HepG2 (cell line): ENCODE data around the gene KHK. TPM values are rescaled to one million over a fixed set of nuclear protein-coding genes. Genes with fewer than 3 reads are reported as not detected.

ENCODE experiments used
- BCL3 ChIP-seq: sonication (generic); formaldehyde crosslinking; IDR thresholded peaks from 2 replicates; pipeline ENCODE4 v1.5.1; 2020; ENCODE audit warnings: mild to moderate bottlenecking, missing genetic modification reagents, moderate library complexity
- DBP ChIP-seq: sonication (generic); formaldehyde crosslinking; IDR thresholded peaks from 2 replicates; pipeline ENCODE4 v1.4.0; 2020; ENCODE audit warnings: missing genetic modification reagents; ENCODE audit errors: not compliant biosample characterization
- HOMEZ ChIP-seq: IDR thresholded peaks from 2 replicates; pipeline ENCODE4 v1.6.1; 2016; ENCODE audit warnings: low read depth
- IRF9 ChIP-seq: sonication (generic); formaldehyde crosslinking; IDR thresholded peaks from 2 replicates; pipeline ENCODE4 v1.8.0; 2022; ENCODE audit warnings: missing genetic modification reagents, mild to moderate bottlenecking, borderline replicate concordance
- MED1 ChIP-seq: sonication (generic); formaldehyde crosslinking; IDR thresholded peaks from 2 replicates; pipeline ENCODE4 v1.4.0; 2020; ENCODE audit warnings: missing genetic modification reagents
- MEIS2 ChIP-seq: sonication (generic); formaldehyde crosslinking; IDR thresholded peaks from 2 replicates; pipeline ENCODE4 v1.9.0; 2021; ENCODE audit warnings: mild to moderate bottlenecking, missing genetic modification reagents
- NCOR1 ChIP-seq: fragments of 200-600 bp; sonication (generic); IDR thresholded peaks from 2 replicates; pipeline ENCODE4 v1.7.0; 2017; ENCODE audit warnings: antibody characterized with exemption, low read length, borderline replicate concordance
- PRDM10 ChIP-seq: sonication (generic); formaldehyde crosslinking; IDR thresholded peaks from 2 replicates; pipeline ENCODE4 v1.4.0; 2020; ENCODE audit warnings: low read depth, missing genetic modification reagents
- PREB ChIP-seq: sonication (generic); formaldehyde crosslinking; IDR thresholded peaks from 2 replicates; pipeline ENCODE4 v1.4.0; 2020; ENCODE audit warnings: missing genetic modification reagents
- SIN3A ChIP-seq: IDR thresholded peaks from 2 replicates; pipeline ENCODE4 v1.6.1; 2011; ENCODE audit warnings: low read depth, mild to moderate bottlenecking, control low read depth, low read length, borderline replicate concordance
- SP1 ChIP-seq, 2 experiments: fragments of 450-650 bp in 1 of 2; sonication (generic) in 1 of 2; formaldehyde crosslinking in 1 of 2; IDR thresholded peaks; 2 replicates each; pipeline versions ENCODE4 v1.4.0 to v1.6.1; 2016 to 2020; ENCODE audit warnings: missing genetic modification reagents in 1 of 2
- TGIF2 ChIP-seq: IDR thresholded peaks from 2 replicates; pipeline ENCODE4 v1.6.1; 2016; ENCODE audit warnings: control low read depth, missing compliant biosample characterization
- U2AF2 ChIP-seq: fragments of 200-400 bp; formaldehyde crosslinking; IDR thresholded peaks from 2 replicates; pipeline ENCODE4 v1.6.1; 2017; ENCODE audit warnings: low read depth, mild to moderate bottlenecking, low read length
- XRCC5 ChIP-seq: fragments of 200-400 bp; formaldehyde crosslinking; optimal IDR thresholded peaks from 2 replicates; pipeline ENCODE3; 2017; ENCODE audit warnings: mild to moderate bottlenecking, low read length
- ZBTB3 ChIP-seq: sonication (generic); formaldehyde crosslinking; IDR thresholded peaks from 2 replicates; pipeline ENCODE4 v1.4.0; 2020; ENCODE audit warnings: low read depth, mild to moderate bottlenecking, moderate library complexity, missing genetic modification reagents, borderline replicate concordance
- ZNF331 ChIP-seq: sonication (generic); formaldehyde crosslinking; IDR thresholded peaks from 2 replicates; pipeline ENCODE4 v1.4.0; 2020; ENCODE audit warnings: missing genetic modification reagents
- ZNF34 ChIP-seq: sonication (generic); formaldehyde crosslinking; IDR thresholded peaks from 2 replicates; pipeline ENCODE4 v1.4.0; 2020; ENCODE audit warnings: mild to moderate bottlenecking, missing genetic modification reagents, borderline replicate concordance
- ZNF891 ChIP-seq: sonication (generic); formaldehyde crosslinking; IDR thresholded peaks from 2 replicates; pipeline ENCODE4 v1.5.0; 2020; ENCODE audit warnings: mild to moderate bottlenecking, missing genetic modification reagents
- polyA plus RNA-seq, 8 experiments: library from polyadenylated mRNA; depleted of rRNA in 3 of 8; stranded (reverse) in 7 of 8; unstranded in 1 of 8; fragments of >200 nt; fragmentation: Illumina TruSeq in 4 of 8; extraction: Trizol in 4 of 8; gene quantifications; 2 replicates each; pipeline versions ENCODE4 v1.2.1 to v1.2.3, GENCODE V29; 2011 to 2016; ENCODE audit warnings: low read depth in 4 of 8, missing spikeins in 1 of 8, mixed read lengths in 1 of 8; ENCODE audit not compliant: insufficient read depth in 1 of 8
- total RNA-seq, 5 experiments: library from RNA; depleted of rRNA; stranded (reverse); fragments of >200 nt; fragmentation: Illumina TruSeq; extraction: Trizol; gene quantifications; 2 replicates each; pipeline ENCODE4 v1.2.3, GENCODE V29; 2016; ENCODE audit warnings: low read depth in 1 of 5

Gene KHK
- total and polyA plus RNA-seq, 2 of the 13 experiments (the other 11 are each of a cell fraction or from before 2014, with no cell fraction given): 40.9 to 99.2 TPM

GRCh38 chr2:27133905-27134780 lies 47.6 kb downstream of the KHK start, which contains the start of gene PREB (continued):
- TF ChIP-seq MEIS2 (CRISPR knock-in tag) (no peak), IRF9 (CRISPR knock-in tag) (peak; percentile 75; the same call in 1 of the 2 replicates), XRCC5 (peak; percentile 42), ZNF331 (peak; percentile 35; the same call in 1 of the 2 replicates), PREB (no peak), ZNF34 (CRISPR knock-in tag) (no peak; the same call in 1 of the 2 replicates), MED1 (CRISPR knock-in tag) (peak; percentile 70), NCOR1 (no peak), SIN3A (peak; percentile 69; the same call in 1 of the 2 replicates), SP1 (IDR thresholded peaks at IDR 0.05) (no peak), SP1 (CRISPR knock-in tag; IDR thresholded peaks at IDR 0.05) (no peak; the same call in none of the 2 replicates), HOMEZ (CRISPR knock-in tag) (no peak), U2AF2 (no peak), ZBTB3 (CRISPR knock-in tag) (0 out of 2 replicates have a peak, but pooled peaks have one; percentile 34), ZNF891 (CRISPR knock-in tag) (no peak; the same call in 1 of the 2 replicates), DBP (CRISPR knock-in tag) (no peak), TGIF2 (no peak; the same call in 1 of the 2 replicates), PRDM10 (0 out of 2 replicates have a peak, but pooled peaks have one; percentile 50), BCL3 (CRISPR knock-in tag) (no peak)
